ENCODE measurements around the gene UXS1. TPM values are rescaled to one million over a fixed set of nuclear protein-coding genes. Genes with fewer than 3 reads are reported as not detected.

The UXS1 gene
- polyA plus RNA-seq, 1 of the 3 experiments (the other 2 are of a cell fraction), result 55.9 TPM

- CTCF ChIA-PET, result interaction anchor here (1.1 kb wide), 1 partner anchor 12 kb away, joined by 4 read pairs; no protein-coding TSS in a partner anchor
- no peaks in the 10 kb centered on the region for H3K27me3 ChIP-seq (ENCODE audit: insufficient read depth)
- H3K9me3 ChIP-seq, result no peaks in the 10 kb centered on the region
- 98% methylated on average over 4 of the region's 4 CpGs for WGBS (ENCODE audit: low lambda C conversion rate)
- no peak for DNase-seq
- no peaks in the 10 kb centered on the region for H3K9me2 ChIP-seq
- no peak for TF ChIP-seq MAX (IDR thresholded peaks at IDR 0.05; ENCODE audit: low read depth)
- no peak for TF ChIP-seq MXI1 (IDR thresholded peaks at IDR 0.05; ENCODE audit: low read depth, low read length)
- TF ChIP-seq EZH2phosphoT487 (IDR thresholded peaks at IDR 0.05; ENCODE audit: borderline replicate concordance, low read depth), result no peak
- no peak for TF ChIP-seq IRF3 (IDR thresholded peaks at IDR 0.05; ENCODE audit: low read depth, low read length)
- TF ChIP-seq FOXM1 (IDR thresholded peaks at IDR 0.05; ENCODE audit: low read depth), result no peak
- no peak for TF ChIP-seq JUND (IDR thresholded peaks at IDR 0.05)
- TF ChIP-seq RCOR1 (IDR thresholded peaks at IDR 0.05; ENCODE audit: low read length), result no peak
- TF ChIP-seq CTCF (IDR thresholded peaks at IDR 0.05), result no peak
- TF ChIP-seq TEAD4 (IDR thresholded peaks at IDR 0.05; ENCODE audit: borderline replicate concordance, insufficient read depth), result no peak
- TF ChIP-seq ELF1 (IDR thresholded peaks at IDR 0.05), result no peak
- no peak overlapping the region for H3K27ac ChIP-seq (ENCODE audit: low read depth in 2 of 2, low read length in 1 of 2)
- POLR2A ChIA-PET, result no interaction called here
- peaks cover 0 to 29% of the 10 kb centered on the region in 2 experiments for H3K36me3 ChIP-seq (replicated peaks in 1 of 2; ENCODE audit: control insufficient read depth in 1 of 2, insufficient read depth in 2 of 2, low read length in 1 of 2)
- no peaks in the 10 kb centered on the region; a peak in 1 of 4 replicates for H3K4me1 ChIP-seq (ENCODE audit: control insufficient read depth in 1 of 2, insufficient read depth in 2 of 2, low read depth in 1 of 2, low read length in 1 of 2)
- H3K4me2 ChIP-seq, result no peak overlapping the region
- no peaks in the 10 kb centered on the region for H4K20me1 ChIP-seq (ENCODE audit: insufficient read depth)
- H3K79me2 ChIP-seq (ENCODE audit: insufficient read depth), result no peaks in the 10 kb centered on the region
- H3K4me3 ChIP-seq (ENCODE audit: low read depth in 2 of 2, low read length in 1 of 2), result no peak overlapping the region
- no peaks in the 10 kb centered on the region for H3F3A ChIP-seq (replicated peaks; ENCODE audit: insufficient read depth)
- H2AFZ ChIP-seq (ENCODE audit: low read depth), result no peak overlapping the region
- H3K9ac ChIP-seq, result no peak overlapping the region
These were observed 78.4 kb downstream of the UXS1 start for GRCh38 chr2:106115665-106116064.

- TF ChIP-seq GATA2 (CRISPR knock-in tag; IDR thresholded peaks at IDR 0.05) (no peak), ZBTB33 (IDR thresholded peaks at IDR 0.05; ENCODE audit: borderline replicate concordance, low read depth) (no peak), RAD21 (IDR thresholded peaks at IDR 0.05; ENCODE audit: low read length) (no peak), FOSL2 (IDR thresholded peaks at IDR 0.05; ENCODE audit: borderline replicate concordance, low read depth) (peak; percentile 56; the same call in 1 of the 2 replicates), PBX3 (IDR thresholded peaks at IDR 0.05) (peak; percentile 76), JUND (IDR thresholded peaks at IDR 0.05) (peak; percentile 30; the same call in 1 of the 2 replicates), GABPA (IDR thresholded peaks at IDR 0.05; ENCODE audit: low read depth) (no peak), REST (IDR thresholded peaks at IDR 0.05; ENCODE audit: low read depth, low read length) (peak; percentile 83; the same call in 1 of the 2 replicates), POLR2AphosphoS5 (IDR thresholded peaks at IDR 0.05; ENCODE audit: low read depth, low read length) (no peak), NFIC (IDR thresholded peaks at IDR 0.05; ENCODE audit: borderline replicate concordance) (no peak)
- H4K20me1 ChIP-seq (ENCODE audit: insufficient read depth), result no peaks in the 10 kb centered on the region
- H3K27ac ChIP-seq (ENCODE audit: low read depth in 2 of 2, low read length in 1 of 2), result peak overlapping the region in 1 of 2 experiments; percentile 13; a peak in 1 of 4 replicates
- no peak overlapping the region for H3K4me2 ChIP-seq
- no peak overlapping the region for H2AFZ ChIP-seq (ENCODE audit: low read depth)
- no peaks in the 10 kb centered on the region for H3F3A ChIP-seq (replicated peaks; ENCODE audit: insufficient read depth)
- ChIA-PET POLR2A (no interaction called here), CTCF (interaction anchor here (1.1 kb wide), 1 partner anchor 11 kb away, joined by 4 read pairs; no protein-coding TSS in a partner anchor)
- H3K4me3 ChIP-seq (ENCODE audit: low read depth in 2 of 2, low read length in 1 of 2), result no peak overlapping the region
- no peaks in the 10 kb centered on the region for H3K27me3 ChIP-seq (ENCODE audit: insufficient read depth)
- H3K9ac ChIP-seq, result no peak overlapping the region
- H3K9me3 ChIP-seq, result no peaks in the 10 kb centered on the region
- WGBS (ENCODE audit: low lambda C conversion rate), result 20% methylated on average over 1 of the region's 2 CpGs
- H3K79me2 ChIP-seq (ENCODE audit: insufficient read depth), result no peaks in the 10 kb centered on the region
- no peaks in the 10 kb centered on the region for H3K9me2 ChIP-seq
- peaks cover 0 to 28% of the 10 kb centered on the region in 2 experiments for H3K36me3 ChIP-seq (replicated peaks in 1 of 2; ENCODE audit: control insufficient read depth in 1 of 2, insufficient read depth in 2 of 2, low read length in 1 of 2)
- no peak for DNase-seq
- no peaks in the 10 kb centered on the region; a peak in 1 of 4 replicates for H3K4me1 ChIP-seq (ENCODE audit: control insufficient read depth in 1 of 2, insufficient read depth in 2 of 2, low read depth in 1 of 2, low read length in 1 of 2)
These were observed 78.9 kb downstream of the UXS1 start for GRCh38 chr2:106115250-106115649.
